ENCODE measurements around the gene IL20RA. TPM values are rescaled to one million over a fixed set of nuclear protein-coding genes. Genes with fewer than 3 reads are reported as not detected.

The IL20RA gene
- polyA plus RNA-seq, 3 donors from 2014 or later: not detected

GRCh38 chr6:137010128-137010718 lies 34.5 kb downstream of the IL20RA start:
- H3K36me3 Mint-ChIP-seq: no peaks in the 10 kb centered on the region
- DNase-seq: no peak
- no peak overlapping the region for H3K4me3 Mint-ChIP-seq
- H3K27me3 Mint-ChIP-seq (ENCODE audit: low read depth in 3 of 3): peaks cover 14 to 34% (median 17%) of the 10 kb centered on the region in 3 donors
- peaks cover 0 to 3% (median 0%) of the 10 kb centered on the region in 6 donors for H3K9me3 Mint-ChIP-seq
- H3K27ac Mint-ChIP-seq: no peak overlapping the region
- H3K4me1 Mint-ChIP-seq: no peaks in the 10 kb centered on the region

GRCh38 chr6:137008204-137008603 lies 36.6 kb downstream of the IL20RA start:
- peaks cover 0 to 4% (median 0%) of the 10 kb centered on the region in 6 donors for H3K9me3 Mint-ChIP-seq
- no peaks in the 10 kb centered on the region for H3K36me3 Mint-ChIP-seq
- no peaks in the 10 kb centered on the region for H3K4me1 Mint-ChIP-seq
- no peak for DNase-seq
- peaks cover 13 to 24% (median 13%) of the 10 kb centered on the region in 3 donors for H3K27me3 Mint-ChIP-seq (ENCODE audit: low read depth in 3 of 3)
- H3K4me3 Mint-ChIP-seq: no peak overlapping the region
- H3K27ac Mint-ChIP-seq: no peak overlapping the region

GRCh38 chr6:137006056-137006455 lies 38.7 kb downstream of the IL20RA start:
- H3K27me3 Mint-ChIP-seq (ENCODE audit: low read depth in 3 of 3): peaks cover 2 to 23% (median 7%) of the 10 kb centered on the region in 3 donors

GRCh38 chr6:137005073-137005472 lies 39.7 kb downstream of the IL20RA start:
- no peak overlapping the region for H3K27ac Mint-ChIP-seq
- H3K4me3 Mint-ChIP-seq: no peak overlapping the region
- no peaks in the 10 kb centered on the region for H3K4me1 Mint-ChIP-seq
- no peak for DNase-seq
- no peaks in the 10 kb centered on the region for H3K36me3 Mint-ChIP-seq
- H3K9me3 Mint-ChIP-seq: peaks cover 0 to 2% (median 0%) of the 10 kb centered on the region in 6 donors
- H3K27me3 Mint-ChIP-seq (ENCODE audit: low read depth in 3 of 3): peaks cover 2 to 20% (median 7%) of the 10 kb centered on the region in 3 donors

More at GRCh38 chr6:137006056-137006455, 38.7 kb downstream of the IL20RA start:
- no peak for DNase-seq
- H3K4me3 Mint-ChIP-seq: no peak overlapping the region
- H3K36me3 Mint-ChIP-seq: no peaks in the 10 kb centered on the region
- no peaks in the 10 kb centered on the region for H3K4me1 Mint-ChIP-seq
- H3K27ac Mint-ChIP-seq: no peak overlapping the region
- peaks cover 0 to 2% (median 0%) of the 10 kb centered on the region in 6 donors for H3K9me3 Mint-ChIP-seq

GRCh38 chr6:137002505-137002904 lies 42.3 kb downstream of the IL20RA start:
- Mint-ChIP-seq H3K9me3 (peaks cover 0 to 2% (median 0%) of the 10 kb centered on the region in 6 donors), H3K27me3 (ENCODE audit: low read depth in 3 of 3) (peaks cover 2 to 17% (median 7%) of the 10 kb centered on the region in 3 donors), H3K27ac (no peak overlapping the region)

GRCh38 chr6:137001977-137002302 lies 42.8 kb downstream of the IL20RA start:
- peaks cover 0 to 2% (median 0%) of the 10 kb centered on the region in 6 donors for H3K9me3 Mint-ChIP-seq
- no peak for DNase-seq
- H3K4me3 Mint-ChIP-seq: no peak overlapping the region
- H3K36me3 Mint-ChIP-seq: no peaks in the 10 kb centered on the region
- no peaks in the 10 kb centered on the region for H3K4me1 Mint-ChIP-seq
- H3K27ac Mint-ChIP-seq: no peak overlapping the region
- peaks cover 2 to 15% (median 10%) of the 10 kb centered on the region in 3 donors for H3K27me3 Mint-ChIP-seq (ENCODE audit: low read depth in 3 of 3)

More at GRCh38 chr6:137002505-137002904, 42.3 kb downstream of the IL20RA start:
- DNase-seq: no peak
- Mint-ChIP-seq H3K36me3 (no peaks in the 10 kb centered on the region), H3K4me3 (no peak overlapping the region), H3K4me1 (no peaks in the 10 kb centered on the region)

GRCh38 chr6:137001299-137001976 lies 43.3 kb downstream of the IL20RA start:
- Mint-ChIP-seq H3K27ac (no peak overlapping the region), H3K36me3 (no peaks in the 10 kb centered on the region), H3K27me3 (ENCODE audit: low read depth in 3 of 3) (peaks cover 2 to 16% (median 10%) of the 10 kb centered on the region in 3 donors), H3K9me3 (peaks cover 0 to 2% (median 0%) of the 10 kb centered on the region in 6 donors), H3K4me3 (no peak overlapping the region), H3K4me1 (no peaks in the 10 kb centered on the region)
- DNase-seq: no peak

- H3K4me1 Mint-ChIP-seq: no peaks in the 10 kb centered on the region
- H3K9me3 Mint-ChIP-seq: peaks cover 0 to 2% (median 0%) of the 10 kb centered on the region in 6 donors
- no peak for DNase-seq
- no peaks in the 10 kb centered on the region for H3K36me3 Mint-ChIP-seq
- H3K27ac Mint-ChIP-seq: no peak overlapping the region
- peaks cover 2 to 16% (median 10%) of the 10 kb centered on the region in 3 donors for H3K27me3 Mint-ChIP-seq (ENCODE audit: low read depth in 3 of 3)
- H3K4me3 Mint-ChIP-seq: no peak overlapping the region
These were observed 43.9 kb downstream of the IL20RA start for GRCh38 chr6:137000825-137001224.

GRCh38 chr6:136995521-136995920 lies 49.2 kb downstream of the IL20RA start:
- Mint-ChIP-seq H3K4me1 (no peaks in the 10 kb centered on the region), H3K9me3 (peaks cover 0 to 2% (median 0%) of the 10 kb centered on the region in 6 donors), H3K4me3 (no peak overlapping the region), H3K36me3 (no peaks in the 10 kb centered on the region), H3K27me3 (ENCODE audit: low read depth in 3 of 3) (peaks cover 13 to 19% (median 14%) of the 10 kb centered on the region in 3 donors), H3K27ac (no peak overlapping the region)
- no peak for DNase-seq

- no peak for DNase-seq
- Mint-ChIP-seq H3K4me1 (no peaks in the 10 kb centered on the region), H3K4me3 (no peak overlapping the region), H3K27ac (no peak overlapping the region), H3K27me3 (ENCODE audit: low read depth in 3 of 3) (peaks cover 14 to 22% (median 18%) of the 10 kb centered on the region in 3 donors), H3K36me3 (no peaks in the 10 kb centered on the region), H3K9me3 (peaks cover 0 to 2% (median 0%) of the 10 kb centered on the region in 6 donors)
These were observed 50.0 kb downstream of the IL20RA start for GRCh38 chr6:136994782-136995181.

- Mint-ChIP-seq H3K27ac (no peak overlapping the region), H3K27me3 (ENCODE audit: low read depth in 3 of 3) (peaks cover 10 to 39% (median 29%) of the 10 kb centered on the region in 3 donors), H3K36me3 (no peaks in the 10 kb centered on the region), H3K4me1 (no peaks in the 10 kb centered on the region), H3K4me3 (no peak overlapping the region), H3K9me3 (peaks cover 0 to 2% (median 0%) of the 10 kb centered on the region in 6 donors)
- no peak for DNase-seq
These were observed 52.7 kb downstream of the IL20RA start for GRCh38 chr6:136992113-136992512.

- Mint-ChIP-seq H3K4me1 (no peaks in the 10 kb centered on the region), H3K27me3 (ENCODE audit: low read depth in 3 of 3) (peaks cover 10 to 35% (median 29%) of the 10 kb centered on the region in 3 donors), H3K27ac (no peak overlapping the region), H3K9me3 (peaks cover 0 to 2% (median 0%) of the 10 kb centered on the region in 6 donors), H3K36me3 (no peaks in the 10 kb centered on the region), H3K4me3 (no peak overlapping the region)
- DNase-seq: no peak
These were observed 53.1 kb downstream of the IL20RA start for GRCh38 chr6:136991646-136992045.

- Mint-ChIP-seq H3K36me3 (no peaks in the 10 kb centered on the region), H3K9me3 (peaks cover 0 to 2% (median 0%) of the 10 kb centered on the region in 6 donors), H3K27me3 (ENCODE audit: low read depth in 3 of 3) (peaks cover 10 to 41% (median 29%) of the 10 kb centered on the region in 3 donors), H3K4me1 (no peaks in the 10 kb centered on the region), H3K4me3 (no peak overlapping the region), H3K27ac (no peak overlapping the region)
- no peak for DNase-seq
These were observed 54.0 kb downstream of the IL20RA start for GRCh38 chr6:136990754-136991153.

GRCh38 chr6:136990242-136990578 lies 54.6 kb downstream of the IL20RA start:
- no peaks in the 10 kb centered on the region for H3K4me1 Mint-ChIP-seq
- H3K4me3 Mint-ChIP-seq: no peak overlapping the region
- peaks cover 0 to 2% (median 0%) of the 10 kb centered on the region in 6 donors for H3K9me3 Mint-ChIP-seq
- no peaks in the 10 kb centered on the region for H3K36me3 Mint-ChIP-seq
- H3K27me3 Mint-ChIP-seq (ENCODE audit: low read depth in 3 of 3): peaks cover 10 to 44% (median 29%) of the 10 kb centered on the region in 3 donors
- H3K27ac Mint-ChIP-seq: no peak overlapping the region
- DNase-seq: no peak
